Peyer's patch (tissue), 4 donors: Measurements from ENCODE around the gene PAK4.
"Not testable (repeated sequence)": the region's sequence is repeated elsewhere in the genome, so short reads cannot be mapped to it uniquely, and the experiment has no call there.

Experiments used
- POLR2A ChIP-seq, 2 donors: fragments of 450-650 bp; IDR thresholded peaks; one replicate each; pipeline ENCODE4 v1.5.1; 2017; ENCODE audit warnings: antibody characterized with exemption in 2 of 2, mild to moderate bottlenecking in 2 of 2, moderate library complexity in 2 of 2
- TF ChIP-seq, protein P1 (sequence below), 6 experiments: fragments of 450-650 bp in 4 of 6; fragments of 200-600 bp in 2 of 6; sonication (generic) in 1 of 6; IDR thresholded peaks; one replicate each; pipeline ENCODE4 v1.5.1; 2017 to 2019; ENCODE audit warnings: antibody characterized with exemption in 6 of 6, mild to moderate bottlenecking in 3 of 6, moderate library complexity in 1 of 6

GRCh38 chr19:39143757-39144289, 18.2 kb downstream of the PAK4 start:
- TF ChIP-seq, protein P1, sequence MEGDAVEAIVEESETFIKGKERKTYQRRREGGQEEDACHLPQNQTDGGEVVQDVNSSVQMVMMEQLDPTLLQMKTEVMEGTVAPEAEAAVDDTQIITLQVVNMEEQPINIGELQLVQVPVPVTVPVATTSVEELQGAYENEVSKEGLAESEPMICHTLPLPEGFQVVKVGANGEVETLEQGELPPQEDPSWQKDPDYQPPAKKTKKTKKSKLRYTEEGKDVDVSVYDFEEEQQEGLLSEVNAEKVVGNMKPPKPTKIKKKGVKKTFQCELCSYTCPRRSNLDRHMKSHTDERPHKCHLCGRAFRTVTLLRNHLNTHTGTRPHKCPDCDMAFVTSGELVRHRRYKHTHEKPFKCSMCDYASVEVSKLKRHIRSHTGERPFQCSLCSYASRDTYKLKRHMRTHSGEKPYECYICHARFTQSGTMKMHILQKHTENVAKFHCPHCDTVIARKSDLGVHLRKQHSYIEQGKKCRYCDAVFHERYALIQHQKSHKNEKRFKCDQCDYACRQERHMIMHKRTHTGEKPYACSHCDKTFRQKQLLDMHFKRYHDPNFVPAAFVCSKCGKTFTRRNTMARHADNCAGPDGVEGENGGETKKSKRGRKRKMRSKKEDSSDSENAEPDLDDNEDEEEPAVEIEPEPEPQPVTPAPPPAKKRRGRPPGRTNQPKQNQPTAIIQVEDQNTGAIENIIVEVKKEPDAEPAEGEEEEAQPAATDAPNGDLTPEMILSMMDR (IDR thresholded peaks at IDR 0.05): not testable (repeated sequence)
- not testable (repeated sequence) for TF ChIP-seq POLR2A (IDR thresholded peaks at IDR 0.05)
